T-cell (primary cell): Measurements from ENCODE around the gene SLC39A9. TPM values are rescaled to one million over a fixed set of nuclear protein-coding genes. Genes with fewer than 3 reads are reported as not detected.

ENCODE experiments used
- ATAC-seq, 4 experiments: fragments of 200-7000 bp in 3 of 4; fragments of 150-1000 bp in 1 of 4; cut with Tn5 transposase; replicated peaks in 1 of 4; 1 replicate in 3 of 4; 2 replicates in 1 of 4; pipeline ENCODE4 v1.10.0; 2021; ENCODE audit warnings: moderate library complexity in 3 of 4, mild to moderate bottlenecking in 2 of 4, moderate number of reproducible peaks in 1 of 4
- CTCF ChIA-PET, 2 donors: fragments of 300-600 bp; sonication (Branson Sonifier 250); formaldehyde crosslinking; loops; one replicate each; lab custom pipeline; 2022; ENCODE audit warnings: antibody characterized with exemption in 2 of 2; lab: Charles Lee
- POLR2A ChIA-PET, 2 donors: fragments of 300-600 bp; sonication (Branson Sonifier 250); formaldehyde crosslinking; loops; one replicate each; lab custom pipeline; 2022; ENCODE audit warnings: antibody characterized with exemption in 2 of 2; lab: Charles Lee
- DNase-seq, 35 experiments: peaks; one replicate each; pipeline versions ENCODE4 v3.0.0 to v3.0.0-alpha.2; 2013 to 2023
- H3K27ac ChIP-seq: one replicate; pipeline ENCODE4 v1.5.1; 2013; ENCODE audit warnings: low read length
- H3K27me3 ChIP-seq, 2 experiments: replicated peaks in 1 of 2; 1 replicate in 1 of 2; 2 replicates in 1 of 2; pipeline versions ENCODE4 v1.6.1 to v1.7.0; 2013; ENCODE audit warnings: low read length in 1 of 2, mixed read lengths in 1 of 2; ENCODE audit not compliant: control insufficient read depth in 2 of 2, insufficient read depth in 2 of 2; ENCODE audit errors: extremely low read depth in 1 of 2
- H3K36me3 ChIP-seq, 2 donors: 1 replicate in 1 of 2; 2 replicates in 1 of 2; pipeline versions ENCODE4 v1.6.1 to v1.7.0; 2013; ENCODE audit warnings: low read length in 1 of 2; ENCODE audit not compliant: control insufficient read depth in 2 of 2, insufficient read depth in 1 of 2; ENCODE audit errors: extremely low read depth in 1 of 2
- H3K4me1 ChIP-seq, 2 experiments: 1 replicate in 1 of 2; 2 replicates in 1 of 2; pipeline versions ENCODE4 v1.6.1 to v1.7.0; 2013; ENCODE audit warnings: low read length in 2 of 2, mixed read lengths in 1 of 2; ENCODE audit not compliant: insufficient read depth in 2 of 2, control insufficient read depth in 1 of 2; ENCODE audit errors: extremely low read depth in 1 of 2
- H3K4me3 ChIP-seq, 2 donors: 1 replicate in 1 of 2; 2 replicates in 1 of 2; pipeline versions ENCODE4 v1.5.1 to v1.7.0; 2013; ENCODE audit warnings: mild to moderate bottlenecking in 2 of 2, low read length in 1 of 2, moderate library complexity in 1 of 2; ENCODE audit not compliant: control insufficient read depth in 1 of 2; ENCODE audit errors: extremely low read depth in 1 of 2
- H3K9me3 ChIP-seq: 2 replicates; pipeline ENCODE4 v1.7.0; 2013
- H3K27ac Mint-ChIP-seq, 2 donors: one replicate each; pipeline ENCODE4 v1.8.0; 2020 to 2021; ENCODE audit warnings: mild to moderate bottlenecking in 2 of 2, mixed read lengths in 2 of 2
- H3K27me3 Mint-ChIP-seq, 2 donors: one replicate each; pipeline ENCODE4 v1.8.0; 2021 to 2022; ENCODE audit warnings: mixed read lengths in 2 of 2
- H3K36me3 Mint-ChIP-seq: one replicate; pipeline ENCODE4 v1.8.0; 2021; ENCODE audit warnings: mixed read lengths
- H3K4me1 Mint-ChIP-seq, 3 donors: one replicate each; pipeline ENCODE4 v1.8.0; 2020 to 2022; ENCODE audit warnings: mixed read lengths in 3 of 3, mild to moderate bottlenecking in 1 of 3
- H3K4me3 Mint-ChIP-seq, 3 donors: one replicate each; pipeline ENCODE4 v1.8.0; 2020 to 2022; ENCODE audit warnings: mild to moderate bottlenecking in 3 of 3, mixed read lengths in 3 of 3, moderate library complexity in 3 of 3
- H3K9me3 Mint-ChIP-seq, 3 donors: one replicate each; pipeline ENCODE4 v1.8.0; 2020 to 2022; ENCODE audit warnings: mixed read lengths in 3 of 3
- WGBS: methylation state at CpG from one replicate; pipeline ENCODE4 v1.1.5; 2013; ENCODE audit warnings: missing lambda C conversion rate; ENCODE audit not compliant: insufficient coverage; 5-methylcytosine and 5-hydroxymethylcytosine counted together
- total RNA-seq, 35 experiments: library from RNA in 6 of 35; stranded (reverse) in 6 of 35; fragments of 120-200 nt in 1 of 35; gene quantifications; one replicate each; pipeline versions ENCODE4 v1.2.1 to v1.2.4 and lab custom pipeline; 2013 to 2026

SLC39A9 gene
- total RNA-seq, 5 donors from 2014 or later (not counting 1 experiment from before 2014, with no cell fraction given), result 23.4 to 38.0 (median 33.0) TPM

GRCh38 chr14:69451941-69452340 is 53.4 kb downstream of the SLC39A9 start:
- no peaks in the 10 kb centered on the region for H3K9me3 ChIP-seq
- peaks cover 24% of the 10 kb centered on the region for H3K36me3 Mint-ChIP-seq

GRCh38 chr14:69458350-69458749 is 59.9 kb downstream of the SLC39A9 start:
- Histone ChIP-seq H3K9me3 (no peaks in the 10 kb centered on the region), H3K27ac (no peak overlapping the region), H3K27me3 (no peaks in the 10 kb centered on the region), H3K4me3 (no peak overlapping the region), H3K4me1 (no peaks in the 10 kb centered on the region), H3K36me3 (peaks cover 0 to 66% of the 10 kb centered on the region in 2 donors)
- no peaks in the 10 kb centered on the region for H3K27me3 Mint-ChIP-seq
- WGBS, result 100% methylated on average over 6 of the region's 11 CpGs
- no peak overlapping the region for H3K4me3 Mint-ChIP-seq
- H3K4me1 Mint-ChIP-seq, result no peaks in the 10 kb centered on the region
- POLR2A ChIA-PET, result interaction anchor here in 1 of 2 donors (0.6 kb wide), 2 partner anchors 20 to 359 kb away, joined by 3 to 5 read pairs; no protein-coding TSS in a partner anchor
- H3K36me3 Mint-ChIP-seq, result peaks cover 33% of the 10 kb centered on the region
- ATAC-seq (no peak), DNase-seq (no peak)
- no peak overlapping the region for H3K27ac Mint-ChIP-seq
- no peaks in the 10 kb centered on the region for H3K9me3 Mint-ChIP-seq
- CTCF ChIA-PET, result interaction anchor here (1.2 to 3.1 kb wide), 3 partner anchors 215 to 329 kb away, joined by 4 to 21 read pairs (median 5); no protein-coding TSS in a partner anchor

More at GRCh38 chr14:69451941-69452340, 53.4 kb downstream of the SLC39A9 start:
- 86% methylated on average over 1 of the region's 2 CpGs for WGBS
- no peak for DNase-seq
- H3K27ac ChIP-seq, result no peak overlapping the region
- peaks cover 5 to 33% of the 10 kb centered on the region in 2 donors for H3K36me3 ChIP-seq
- H3K27me3 ChIP-seq, result no peaks in the 10 kb centered on the region
- no peaks in the 10 kb centered on the region for H3K4me1 ChIP-seq
- Mint-ChIP-seq H3K4me3 (no peak overlapping the region), H3K9me3 (no peaks in the 10 kb centered on the region), H3K27me3 (no peaks in the 10 kb centered on the region), H3K4me1 (no peaks in the 10 kb centered on the region), H3K27ac (no peak overlapping the region)
- CTCF ChIA-PET, result no interaction called here
- no peak for ATAC-seq
- no peak overlapping the region for H3K4me3 ChIP-seq
- POLR2A ChIA-PET, result no interaction called here

GRCh38 chr14:69459122-69459521 is 60.6 kb downstream of the SLC39A9 start:
- H3K4me3 Mint-ChIP-seq, result no peak overlapping the region
- no peak overlapping the region for H3K27ac Mint-ChIP-seq
- no peak overlapping the region for H3K4me3 ChIP-seq
- H3K9me3 Mint-ChIP-seq, result no peaks in the 10 kb centered on the region
- H3K27ac ChIP-seq, result no peak overlapping the region
- CTCF ChIA-PET, result interaction anchor here (0.7 to 3.1 kb wide), 5 partner anchors 61 to 330 kb away, joined by 3 to 21 read pairs (median 4); partner anchors contain the start of genes ERH (in 1 of the 2) and SLC39A9 (in 1 of the 2)
- ATAC-seq (no peak), DNase-seq (no peak)
- POLR2A ChIA-PET, result interaction anchor here in 1 of 2 donors (0.6 kb wide), 1 partner anchor 360 kb away, joined by 5 read pairs; no protein-coding TSS in a partner anchor
- H3K4me1 Mint-ChIP-seq, result no peaks in the 10 kb centered on the region
- H3K27me3 Mint-ChIP-seq, result no peaks in the 10 kb centered on the region
- no CpG with 5 or more reads among the region's 1 CpG for WGBS
- H3K4me1 ChIP-seq, result no peaks in the 10 kb centered on the region
- no peaks in the 10 kb centered on the region for H3K9me3 ChIP-seq
- peaks cover 0 to 61% of the 10 kb centered on the region in 2 donors for H3K36me3 ChIP-seq
- no peaks in the 10 kb centered on the region for H3K27me3 ChIP-seq
- peaks cover 35% of the 10 kb centered on the region for H3K36me3 Mint-ChIP-seq

- H3K9me3 ChIP-seq, result no peaks in the 10 kb centered on the region
- no peaks in the 10 kb centered on the region for H3K27me3 ChIP-seq
- ChIA-PET CTCF (interaction anchor here (0.5 to 3.1 kb wide), 7 partner anchors 212 to 330 kb away, joined by 3 to 21 read pairs (median 3); no protein-coding TSS in a partner anchor), POLR2A (no interaction called here)
- ATAC-seq, result peak; percentile 47 to 71 (median 63)
- no peak overlapping the region for H3K27ac Mint-ChIP-seq
- DNase-seq, result peak in 31 of 35 experiments; percentile 4 to 68 (median 33)
- H3K27ac ChIP-seq, result no peak overlapping the region
- no peaks in the 10 kb centered on the region for H3K9me3 Mint-ChIP-seq
- no peak overlapping the region for H3K4me3 Mint-ChIP-seq
- peaks cover 38% of the 10 kb centered on the region for H3K36me3 Mint-ChIP-seq
- H3K4me3 ChIP-seq, result no peak overlapping the region
- WGBS, result 83% methylated on average over 1 of the region's 4 CpGs
- peaks cover 0 to 55% of the 10 kb centered on the region in 2 donors for H3K36me3 ChIP-seq
- H3K4me1 ChIP-seq, result no peaks in the 10 kb centered on the region
- H3K27me3 Mint-ChIP-seq, result no peaks in the 10 kb centered on the region
- no peaks in the 10 kb centered on the region for H3K4me1 Mint-ChIP-seq
These were observed 61.7 kb downstream of the SLC39A9 start for GRCh38 chr14:69460093-69460701.

- Histone ChIP-seq H3K4me3 (no peak overlapping the region), H3K36me3 (peaks cover 0 to 23% of the 10 kb centered on the region in 2 donors), H3K27ac (no peak overlapping the region), H3K27me3 (no peaks in the 10 kb centered on the region), H3K9me3 (no peaks in the 10 kb centered on the region), H3K4me1 (no peaks in the 10 kb centered on the region)
- POLR2A ChIA-PET, result no interaction called here
- Mint-ChIP-seq H3K27me3 (no peaks in the 10 kb centered on the region), H3K36me3 (peaks cover 15% of the 10 kb centered on the region), H3K9me3 (no peaks in the 10 kb centered on the region), H3K27ac (no peak overlapping the region), H3K4me3 (no peak overlapping the region), H3K4me1 (no peaks in the 10 kb centered on the region)
- no peak for DNase-seq
- CTCF ChIA-PET, result no interaction called here
- no peak for ATAC-seq
These were observed 65.9 kb downstream of the SLC39A9 start for GRCh38 chr14:69464379-69464778.

- H3K9me3 ChIP-seq, result no peaks in the 10 kb centered on the region
- Mint-ChIP-seq H3K36me3 (peaks cover 15% of the 10 kb centered on the region), H3K4me3 (no peak overlapping the region), H3K4me1 (no peaks in the 10 kb centered on the region), H3K27ac (no peak overlapping the region), H3K27me3 (no peaks in the 10 kb centered on the region), H3K9me3 (no peaks in the 10 kb centered on the region)
- ATAC-seq, result no peak
- no peaks in the 10 kb centered on the region for H3K27me3 ChIP-seq
- ChIA-PET CTCF (no interaction called here), POLR2A (no interaction called here)
- no peak for DNase-seq
- peaks cover 0 to 20% of the 10 kb centered on the region in 2 donors for H3K36me3 ChIP-seq
- H3K4me3 ChIP-seq, result no peak overlapping the region
- no peak overlapping the region for H3K27ac ChIP-seq
- 97% methylated on average over 5 of the region's 6 CpGs for WGBS
- H3K4me1 ChIP-seq, result no peaks in the 10 kb centered on the region
These were observed 66.3 kb downstream of the SLC39A9 start for GRCh38 chr14:69464829-69465228.
